T-helper 17 cell (primary cell): ENCODE data around the gene MUSK. TPM values are rescaled to one million over a fixed set of nuclear protein-coding genes. Genes with fewer than 3 reads are reported as not detected.

Experiments used
- ATAC-seq: fragments of 150-1000 bp; cut with Tn5 transposase; 2 replicates; pipeline ENCODE4 v1.10.0; 2021; ENCODE audit warnings: mild to moderate bottlenecking, moderate library complexity
- DNase-seq, 3 donors: peaks; one replicate each; pipeline versions ENCODE4 v3.0.0 to v3.0.0-alpha.2; 2020 to 2021
- H3K9me3 ChIP-seq: one replicate; pipeline ENCODE4 v1.7.0; 2013; ENCODE audit warnings: low read length, mild to moderate bottlenecking; ENCODE audit not compliant: control insufficient read depth, poor library complexity, severe bottlenecking
- H3K27ac Mint-ChIP-seq: one replicate; pipeline ENCODE4 v1.8.0; 2022; ENCODE audit warnings: mild to moderate bottlenecking, moderate library complexity, mixed read lengths
- H3K27me3 Mint-ChIP-seq: one replicate; pipeline ENCODE4 v1.8.0; 2022; ENCODE audit warnings: mixed read lengths
- H3K36me3 Mint-ChIP-seq: one replicate; pipeline ENCODE4 v1.8.0; 2022; ENCODE audit warnings: low read depth, mixed read lengths
- H3K4me1 Mint-ChIP-seq: one replicate; pipeline ENCODE4 v1.8.0; 2022; ENCODE audit warnings: mild to moderate bottlenecking, mixed read lengths
- H3K4me3 Mint-ChIP-seq: one replicate; pipeline ENCODE4 v1.8.0; 2022; ENCODE audit warnings: mild to moderate bottlenecking, moderate library complexity, mixed read lengths
- total RNA-seq, 4 donors: library from RNA in 2 of 4; stranded (reverse) in 2 of 4; gene quantifications; one replicate each; pipeline ENCODE4 v1.2.3 and lab custom pipeline; 2022 to 2026

Gene MUSK
- total RNA-seq, 2 donors from 2014 or later, result not detected

- ATAC-seq (no peak), DNase-seq (no peak)
- H3K9me3 ChIP-seq, result no peaks in the 10 kb centered on the region
- no peaks in the 10 kb centered on the region for H3K36me3 Mint-ChIP-seq
- H3K27ac Mint-ChIP-seq, result no peak overlapping the region
- H3K4me1 Mint-ChIP-seq, result no peaks in the 10 kb centered on the region
- H3K4me3 Mint-ChIP-seq, result no peak overlapping the region
- no peaks in the 10 kb centered on the region for H3K27me3 Mint-ChIP-seq
Measured at GRCh38 chr9:110752766-110753165, 84.2 kb downstream of the MUSK start.

DNA sequence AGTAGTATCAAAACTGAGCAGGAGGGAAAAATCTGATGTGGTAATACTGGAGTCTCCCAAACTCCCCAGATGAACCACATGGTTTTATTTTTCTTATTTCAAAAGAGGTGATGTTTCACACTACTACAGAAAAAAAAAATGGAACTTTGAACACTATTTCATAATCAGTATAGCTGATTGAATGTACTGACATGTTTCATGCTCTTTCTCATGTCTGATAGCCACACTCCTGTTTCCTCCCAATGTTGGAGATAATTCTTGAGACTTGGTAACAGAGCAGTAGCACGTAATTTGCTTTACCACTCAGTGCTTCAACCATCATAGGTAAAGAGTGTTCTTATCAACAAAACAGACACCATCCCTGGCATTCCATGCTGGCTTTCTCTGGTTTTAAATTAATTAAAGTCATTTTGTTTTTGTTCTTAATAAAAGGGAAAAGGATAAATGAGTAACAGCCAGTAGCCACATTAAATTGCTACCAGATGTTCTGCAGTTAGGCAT lies 85.2 kb downstream of the MUSK start:
- H3K9me3 ChIP-seq, result no peaks in the 10 kb centered on the region
- Mint-ChIP-seq H3K36me3 (no peaks in the 10 kb centered on the region), H3K27me3 (no peaks in the 10 kb centered on the region), H3K4me3 (no peak overlapping the region), H3K27ac (no peak overlapping the region), H3K4me1 (no peaks in the 10 kb centered on the region)
- ATAC-seq (no peak), DNase-seq (no peak)

GRCh38 chr9:110755179-110755578 lies 86.6 kb downstream of the MUSK start:
- ATAC-seq, result no peak
- no peak for DNase-seq
- no peak overlapping the region for H3K4me3 Mint-ChIP-seq
- no peaks in the 10 kb centered on the region for H3K27me3 Mint-ChIP-seq
- no peaks in the 10 kb centered on the region for H3K9me3 ChIP-seq
- H3K36me3 Mint-ChIP-seq, result no peaks in the 10 kb centered on the region
- H3K27ac Mint-ChIP-seq, result no peak overlapping the region
- no peaks in the 10 kb centered on the region for H3K4me1 Mint-ChIP-seq

GRCh38 chr9:110758201-110758600 lies 89.6 kb downstream of the MUSK start:
- Mint-ChIP-seq H3K27ac (no peak overlapping the region), H3K36me3 (no peaks in the 10 kb centered on the region), H3K27me3 (no peaks in the 10 kb centered on the region), H3K4me1 (no peaks in the 10 kb centered on the region), H3K4me3 (no peak overlapping the region)
- DNase-seq (no peak), ATAC-seq (no peak)
- no peaks in the 10 kb centered on the region for H3K9me3 ChIP-seq

GRCh38 chr9:110762783-110763182 lies 94.2 kb downstream of the MUSK start:
- no peak for DNase-seq
- H3K27me3 Mint-ChIP-seq, result no peaks in the 10 kb centered on the region
- no peak for ATAC-seq
- no peaks in the 10 kb centered on the region for H3K4me1 Mint-ChIP-seq
- no peak overlapping the region for H3K4me3 Mint-ChIP-seq
- no peak overlapping the region for H3K27ac Mint-ChIP-seq
- H3K9me3 ChIP-seq, result no peaks in the 10 kb centered on the region
- no peaks in the 10 kb centered on the region for H3K36me3 Mint-ChIP-seq

DNA sequence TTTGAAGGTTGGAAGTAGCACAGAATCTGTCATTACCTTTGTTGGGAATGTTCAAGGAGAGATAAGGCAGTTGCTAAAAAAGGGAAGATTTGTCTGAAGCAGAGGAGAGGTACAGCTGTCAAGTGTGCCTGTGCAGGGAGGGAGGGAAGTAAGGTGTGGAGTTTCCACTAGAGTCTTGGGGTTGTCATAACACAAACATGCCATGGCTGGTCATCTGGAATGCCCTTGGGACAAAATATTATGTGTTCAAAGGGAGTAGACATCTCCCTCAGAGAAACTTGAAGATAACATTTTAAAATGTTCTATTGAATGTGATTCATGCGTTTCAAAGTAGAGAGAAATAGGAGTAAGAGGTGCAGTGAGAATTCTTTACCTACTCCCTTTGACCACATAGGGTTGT lies 95.0 kb downstream of the MUSK start:
- H3K36me3 Mint-ChIP-seq, result no peaks in the 10 kb centered on the region
- DNase-seq, result no peak
- H3K9me3 ChIP-seq, result no peaks in the 10 kb centered on the region
- ATAC-seq, result no peak
- no peak overlapping the region for H3K27ac Mint-ChIP-seq
- no peak overlapping the region for H3K4me3 Mint-ChIP-seq
- H3K27me3 Mint-ChIP-seq, result no peaks in the 10 kb centered on the region
- H3K4me1 Mint-ChIP-seq, result no peaks in the 10 kb centered on the region

- Mint-ChIP-seq H3K4me1 (no peaks in the 10 kb centered on the region), H3K4me3 (no peak overlapping the region)
Measured at GRCh38 chr9:110764006-110764405, 95.4 kb downstream of the MUSK start.

GRCh38 chr9:110765926-110766325 lies 97.3 kb downstream of the MUSK start:
- ATAC-seq, result no peak
- H3K9me3 ChIP-seq, result no peaks in the 10 kb centered on the region
- DNase-seq, result no peak
- no peak overlapping the region for H3K27ac Mint-ChIP-seq
- H3K4me1 Mint-ChIP-seq, result no peaks in the 10 kb centered on the region
- H3K27me3 Mint-ChIP-seq, result no peaks in the 10 kb centered on the region
- no peak overlapping the region for H3K4me3 Mint-ChIP-seq
- H3K36me3 Mint-ChIP-seq, result no peaks in the 10 kb centered on the region

More at GRCh38 chr9:110764006-110764405, 95.4 kb downstream of the MUSK start:
- ATAC-seq, result no peak
- H3K27ac Mint-ChIP-seq, result no peak overlapping the region
- DNase-seq, result no peak
- H3K27me3 Mint-ChIP-seq, result no peaks in the 10 kb centered on the region
- no peaks in the 10 kb centered on the region for H3K9me3 ChIP-seq
- no peaks in the 10 kb centered on the region for H3K36me3 Mint-ChIP-seq

GRCh38 chr9:110767559-110768063 lies 99.0 kb downstream of the MUSK start:
- no peaks in the 10 kb centered on the region for H3K9me3 ChIP-seq
- DNase-seq (no peak), ATAC-seq (no peak)
- Mint-ChIP-seq H3K27ac (no peak overlapping the region), H3K4me1 (no peaks in the 10 kb centered on the region), H3K27me3 (no peaks in the 10 kb centered on the region), H3K4me3 (no peak overlapping the region), H3K36me3 (no peaks in the 10 kb centered on the region)

DNA sequence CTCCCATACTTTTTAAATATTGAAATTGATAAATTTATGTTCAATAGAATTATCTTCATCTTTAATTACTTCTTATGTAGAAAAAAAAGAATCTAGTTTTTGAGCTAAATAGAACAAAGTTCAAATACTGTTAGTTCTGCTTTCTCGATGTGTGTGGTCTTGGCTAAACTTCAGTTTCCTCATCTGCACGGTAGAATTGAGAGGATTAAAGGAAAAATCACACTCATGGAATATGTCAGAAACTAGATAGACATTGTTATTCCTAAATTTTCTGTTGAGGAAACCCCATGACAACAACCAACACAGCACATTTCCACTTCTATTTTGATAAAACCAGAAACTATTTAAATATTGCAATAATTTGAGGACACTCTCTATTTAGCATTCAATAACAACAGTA lies 100.3 kb downstream of the MUSK start:
- Mint-ChIP-seq H3K36me3 (no peaks in the 10 kb centered on the region), H3K27me3 (no peaks in the 10 kb centered on the region), H3K4me3 (no peak overlapping the region), H3K4me1 (no peaks in the 10 kb centered on the region), H3K27ac (no peak overlapping the region)
- no peaks in the 10 kb centered on the region for H3K9me3 ChIP-seq
- no peak for DNase-seq
- no peak for ATAC-seq

DNA sequence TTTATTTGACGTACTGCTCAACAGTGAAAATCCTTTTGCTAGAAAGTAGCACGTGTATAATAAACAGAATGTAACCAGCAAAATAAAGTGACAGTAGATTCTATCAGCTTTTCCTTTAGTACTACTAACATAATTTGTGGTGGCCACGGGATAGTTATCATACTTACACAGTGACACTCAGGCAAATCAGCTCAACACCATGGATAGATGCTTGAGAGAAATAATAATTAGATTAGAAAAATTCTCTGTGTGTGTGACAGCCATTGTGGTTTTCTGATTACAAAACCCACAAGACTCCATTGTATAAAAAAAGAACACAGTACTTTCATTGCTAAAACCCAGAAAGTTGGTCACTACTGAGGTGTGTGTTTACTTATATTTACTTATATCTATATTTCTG lies 101.1 kb downstream of the MUSK start:
- no peak for DNase-seq
- H3K27ac Mint-ChIP-seq, result no peak overlapping the region
- no peaks in the 10 kb centered on the region for H3K36me3 Mint-ChIP-seq
- H3K4me3 Mint-ChIP-seq, result no peak overlapping the region
- ATAC-seq, result no peak
- no peaks in the 10 kb centered on the region for H3K4me1 Mint-ChIP-seq
- no peaks in the 10 kb centered on the region for H3K9me3 ChIP-seq
- no peaks in the 10 kb centered on the region for H3K27me3 Mint-ChIP-seq

DNA sequence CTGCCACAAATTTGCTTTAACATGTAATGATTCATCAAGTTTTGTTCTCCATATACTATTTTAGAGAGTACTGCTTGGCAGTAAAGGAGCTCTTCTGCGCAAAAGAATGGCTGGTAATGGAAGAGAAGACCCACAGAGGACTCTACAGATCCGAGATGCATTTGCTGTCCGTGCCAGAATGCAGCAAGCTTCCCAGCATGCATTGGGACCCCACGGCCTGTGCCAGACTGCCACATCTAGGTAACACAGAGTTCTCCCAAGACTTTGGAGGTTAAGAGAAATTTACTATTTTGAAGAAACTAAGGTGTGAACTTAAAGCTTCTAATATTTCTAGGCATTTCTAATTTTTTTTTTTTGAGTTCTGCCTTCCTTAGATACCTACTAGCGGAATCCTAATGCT lies 107.1 kb downstream of the MUSK start:
- H3K4me1 Mint-ChIP-seq, result no peaks in the 10 kb centered on the region
- H3K27me3 Mint-ChIP-seq, result no peaks in the 10 kb centered on the region
- peaks cover 4% of the 10 kb centered on the region for H3K9me3 ChIP-seq
- DNase-seq (no peak), ATAC-seq (no peak)
- no peak overlapping the region for H3K27ac Mint-ChIP-seq
- no peak overlapping the region for H3K4me3 Mint-ChIP-seq
- no peaks in the 10 kb centered on the region for H3K36me3 Mint-ChIP-seq

DNA sequence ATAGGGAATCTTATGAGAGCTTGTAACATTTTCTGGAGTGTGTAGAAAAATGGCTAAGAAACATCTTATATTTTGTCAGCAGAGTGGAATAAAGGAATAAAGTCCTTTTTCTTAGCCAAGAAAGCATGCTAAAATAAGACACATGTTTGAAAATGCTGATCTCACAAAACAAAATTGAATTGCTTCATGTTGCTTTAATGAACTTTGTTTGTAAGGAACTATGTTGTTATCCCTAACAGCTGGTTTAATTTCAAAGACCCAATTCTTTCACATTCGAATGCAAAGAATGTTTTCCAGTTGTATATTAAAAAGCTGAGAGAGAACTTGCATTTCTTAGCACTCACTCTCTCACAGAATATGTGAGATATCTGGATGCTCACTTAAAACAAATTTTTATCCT lies 107.6 kb downstream of the MUSK start:
- no peaks in the 10 kb centered on the region for H3K4me1 Mint-ChIP-seq

GRCh38 chr9:110777196-110777875 lies 108.7 kb downstream of the MUSK start:
- peaks cover 4% of the 10 kb centered on the region for H3K9me3 ChIP-seq
- no peaks in the 10 kb centered on the region for H3K4me1 Mint-ChIP-seq
- ATAC-seq, result no peak
- H3K4me3 Mint-ChIP-seq, result no peak overlapping the region
- no peaks in the 10 kb centered on the region for H3K27me3 Mint-ChIP-seq
- DNase-seq, result no peak
- H3K27ac Mint-ChIP-seq, result no peak overlapping the region
- H3K36me3 Mint-ChIP-seq, result no peaks in the 10 kb centered on the region

More for the DNA sequence above, 107.6 kb downstream of the MUSK start:
- DNase-seq (no peak), ATAC-seq (no peak)
- peaks cover 4% of the 10 kb centered on the region for H3K9me3 ChIP-seq
- H3K27ac Mint-ChIP-seq, result no peak overlapping the region
- no peaks in the 10 kb centered on the region for H3K36me3 Mint-ChIP-seq
- H3K4me3 Mint-ChIP-seq, result no peak overlapping the region
- no peaks in the 10 kb centered on the region for H3K27me3 Mint-ChIP-seq
